ENCODE measurements around the gene CDC73.

GRCh38 chr1:193189442-193190095 lies 67.7 kb downstream of the CDC73 start:
- TF ChIP-seq CTCF (IDR thresholded peaks at IDR 0.05) (no peak), POLR2A (IDR thresholded peaks at IDR 0.05) (no peak)

Measured in testis (tissue), 2 donors.